Measurements from ENCODE around the gene STYXL2. TPM values are rescaled to one million over a fixed set of nuclear protein-coding genes. Genes with fewer than 3 reads are reported as not detected.

Gene STYXL2
- total RNA-seq, 1 experiment from 2014 or later = 0.36 TPM

GRCh38 chr1:167109125-167109524, 15.2 kb downstream of the STYXL2 start:
- DNase-seq (ENCODE audit: low read depth) = peak; percentile 67

GRCh38 chr1:167110586-167110985, 16.7 kb downstream of the STYXL2 start:
- no peak for DNase-seq (ENCODE audit: low read depth)

GRCh38 chr1:167111868-167112709, 18.2 kb downstream of the STYXL2 start:
- no peak for DNase-seq (ENCODE audit: low read depth)

- no peak for DNase-seq (ENCODE audit: low read depth)
Measured at GRCh38 chr1:167114725-167115124, 20.9 kb downstream of the STYXL2 start.

GRCh38 chr1:167115655-167116054, 21.8 kb downstream of the STYXL2 start:
- no peak for DNase-seq (ENCODE audit: low read depth)

DNA sequence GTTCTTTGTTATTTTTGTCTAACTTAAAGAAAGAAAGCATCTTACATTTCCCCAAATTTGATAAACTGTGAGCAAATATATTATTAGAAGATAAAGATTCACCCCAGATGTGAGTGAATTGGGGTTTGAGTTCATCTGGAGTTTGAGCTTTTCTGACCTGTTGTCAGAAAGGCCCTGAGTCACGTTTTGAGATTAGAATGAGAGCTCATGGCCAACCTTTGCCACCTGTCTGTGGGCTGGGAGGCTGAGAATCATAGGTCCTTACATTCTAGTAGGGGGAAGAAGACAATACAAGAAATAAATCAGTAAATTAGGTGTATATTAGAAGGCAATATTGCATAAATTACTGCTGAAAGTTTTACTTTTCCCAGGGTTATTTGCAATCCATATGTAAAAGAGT, 22.3 kb downstream of the STYXL2 start:
- no peak for DNase-seq (ENCODE audit: low read depth)

DNA sequence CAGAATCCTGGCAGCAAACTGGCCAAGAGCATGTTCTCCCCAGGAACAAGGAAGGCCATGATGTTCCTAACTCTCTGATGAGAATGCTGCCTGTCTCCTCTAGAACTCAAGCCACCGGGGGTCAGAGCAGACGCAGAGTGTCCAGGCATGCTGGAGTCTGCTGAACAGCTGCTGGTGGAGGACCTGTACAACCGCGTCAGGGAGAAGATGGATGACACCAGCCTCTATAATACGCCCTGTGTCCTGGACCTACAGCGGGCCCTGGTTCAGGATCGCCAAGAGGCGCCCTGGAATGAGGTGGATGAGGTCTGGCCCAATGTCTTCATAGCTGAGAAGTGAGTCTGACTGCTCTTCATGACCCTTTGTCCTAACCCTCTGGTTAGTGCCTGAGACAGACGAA, 23.4 kb downstream of the STYXL2 start:
- DNase-seq (ENCODE audit: low read depth) = no peak

- no peak for DNase-seq (ENCODE audit: low read depth)
Measured at GRCh38 chr1:167118188-167118587, 24.3 kb downstream of the STYXL2 start.

- DNase-seq (ENCODE audit: low read depth) = no peak
Measured at GRCh38 chr1:167119696-167120095, 25.8 kb downstream of the STYXL2 start.

- no peak for DNase-seq (ENCODE audit: low read depth)
Measured at GRCh38 chr1:167120899-167121298, 27.0 kb downstream of the STYXL2 start.

- peak; percentile 81 for DNase-seq (ENCODE audit: low read depth)
Measured at GRCh38 chr1:167121375-167122120, 27.7 kb downstream of the STYXL2 start.

GRCh38 chr1:167122121-167122480, 28.2 kb downstream of the STYXL2 start:
- no peak for DNase-seq (ENCODE audit: low read depth)

GRCh38 chr1:167122568-167122967, 28.7 kb downstream of the STYXL2 start:
- DNase-seq (ENCODE audit: low read depth) = no peak

DNA sequence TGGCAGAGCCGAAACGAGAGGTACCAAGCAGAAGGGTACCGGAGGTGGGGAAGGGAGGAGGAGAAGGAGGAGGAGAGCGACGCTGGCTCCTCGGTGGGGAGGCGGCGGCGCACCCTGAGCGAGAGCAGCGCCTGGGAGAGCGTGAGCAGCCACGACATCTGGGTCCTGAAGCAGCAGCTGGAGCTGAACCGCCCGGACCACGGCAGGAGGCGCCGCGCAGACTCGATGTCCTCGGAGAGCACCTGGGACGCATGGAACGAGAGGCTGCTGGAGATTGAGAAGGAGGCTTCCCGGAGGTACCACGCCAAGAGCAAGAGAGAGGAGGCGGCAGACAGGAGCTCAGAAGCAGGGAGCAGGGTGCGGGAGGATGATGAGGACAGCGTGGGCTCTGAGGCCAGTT, 32.4 kb downstream of the STYXL2 start:
- DNase-seq (ENCODE audit: low read depth) = no peak

DNA sequence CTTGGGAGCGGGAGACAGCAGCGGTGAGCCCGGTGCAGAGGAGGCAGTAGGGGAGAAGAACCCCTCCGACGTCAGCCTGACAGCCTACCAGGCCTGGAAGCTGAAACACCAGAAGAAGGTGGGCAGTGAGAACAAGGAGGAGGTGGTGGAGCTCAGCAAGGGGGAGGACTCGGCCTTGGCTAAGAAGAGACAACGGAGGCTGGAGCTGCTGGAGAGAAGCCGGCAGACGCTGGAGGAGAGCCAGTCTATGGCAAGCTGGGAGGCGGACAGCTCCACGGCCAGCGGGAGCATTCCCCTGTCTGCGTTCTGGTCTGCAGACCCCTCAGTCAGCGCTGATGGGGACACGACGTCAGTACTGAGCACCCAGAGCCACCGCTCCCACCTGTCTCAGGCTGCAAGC, 32.9 kb downstream of the STYXL2 start:
- DNase-seq (ENCODE audit: low read depth) = no peak

DNA sequence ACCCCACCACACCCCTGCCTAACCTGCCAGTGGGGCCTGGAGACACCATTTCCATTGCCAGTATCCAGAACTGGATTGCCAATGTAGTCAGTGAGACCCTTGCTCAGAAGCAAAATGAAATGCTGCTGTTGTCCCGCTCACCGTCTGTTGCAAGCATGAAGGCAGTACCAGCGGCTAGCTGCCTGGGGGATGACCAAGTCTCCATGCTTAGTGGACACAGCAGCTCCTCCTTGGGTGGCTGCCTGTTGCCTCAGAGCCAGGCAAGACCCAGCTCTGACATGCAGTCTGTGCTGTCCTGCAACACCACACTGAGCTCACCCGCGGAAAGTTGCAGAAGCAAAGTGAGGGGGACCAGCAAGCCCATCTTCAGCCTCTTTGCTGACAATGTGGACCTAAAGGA, 33.4 kb downstream of the STYXL2 start:
- no peak for DNase-seq (ENCODE audit: low read depth)

DNA sequence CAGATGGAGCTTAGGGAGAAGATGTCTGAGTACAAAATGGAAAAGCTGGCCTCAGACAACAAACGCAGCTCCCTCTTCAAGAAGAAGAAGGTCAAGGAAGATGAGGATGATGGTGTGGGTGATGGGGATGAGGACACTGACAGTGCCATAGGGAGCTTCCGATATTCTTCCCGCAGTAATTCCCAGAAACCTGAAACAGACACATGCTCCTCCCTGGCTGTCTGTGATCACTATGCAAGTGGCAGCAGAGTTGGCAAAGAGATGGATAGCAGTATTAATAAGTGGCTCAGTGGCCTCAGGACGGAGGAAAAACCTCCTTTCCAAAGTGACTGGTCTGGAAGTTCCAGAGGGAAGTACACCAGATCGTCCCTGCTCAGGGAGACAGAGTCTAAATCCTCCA, 33.8 kb downstream of the STYXL2 start:
- no peak for DNase-seq (ENCODE audit: low read depth)

- peak; percentile 19 for DNase-seq (ENCODE audit: low read depth)
Measured at GRCh38 chr1:167128261-167129227, 34.7 kb downstream of the STYXL2 start.

DNA sequence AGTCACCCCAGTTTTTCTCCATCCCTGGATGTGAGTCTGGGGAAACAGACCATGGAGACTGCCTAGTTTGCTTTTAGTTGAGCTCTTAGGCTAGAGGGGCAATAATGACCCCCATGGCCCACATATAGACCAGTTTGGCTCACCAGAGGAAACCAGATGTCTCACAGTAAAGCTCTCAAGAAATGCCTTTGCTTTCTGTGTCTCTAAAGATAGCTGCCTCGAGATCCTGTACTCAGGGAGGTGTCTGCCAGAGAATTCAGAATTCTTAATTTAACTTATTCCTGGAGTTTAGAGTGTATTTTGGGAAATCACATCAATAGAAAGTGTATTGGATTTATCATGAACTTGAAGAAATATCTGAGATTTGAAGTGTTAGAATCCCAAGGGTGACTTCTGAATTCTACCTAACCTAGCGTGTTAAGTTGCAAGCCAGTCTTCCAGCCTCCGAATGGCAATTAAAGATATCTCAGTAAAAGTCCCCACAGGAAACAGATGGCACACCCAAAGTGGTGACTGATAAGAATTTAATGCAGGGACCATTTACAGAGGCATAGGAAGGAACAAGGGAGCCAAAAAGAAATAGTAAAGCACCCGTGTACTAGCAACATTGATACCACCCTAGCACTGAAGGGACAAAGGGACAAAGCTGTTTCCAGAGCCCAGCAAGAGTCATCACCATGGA, 37.1 kb downstream of the STYXL2 start:
- no peak for DNase-seq (ENCODE audit: low read depth)

- no peak for DNase-seq (ENCODE audit: low read depth)
Measured at GRCh38 chr1:167132301-167133010, 38.6 kb downstream of the STYXL2 start.
